Neural cell (in vitro differentiated cells): Measurements from ENCODE around the gene ZNF80. TPM values are rescaled to one million over a fixed set of nuclear protein-coding genes. Genes with fewer than 3 reads are reported as not detected.

Experiments
- H2AFZ ChIP-seq: fragments of 200-600, 300-800 bp; sonication (generic), shearing (Covaris generic); 2 replicates; pipeline ENCODE4 v1.6.0; 2014; ENCODE audit warnings: low read depth, mild to moderate bottlenecking, antibody characterized with exemption, low read length, moderate library complexity
- H3F3A ChIP-seq: fragments of 200-600 bp; shearing (Covaris generic); 2 replicates; pipeline ENCODE4 v1.6.1; 2016; ENCODE audit warnings: mild to moderate bottlenecking, moderate library complexity, mixed read lengths, antibody characterized with exemption, low read length; ENCODE audit not compliant: insufficient read depth, poor library complexity, severe bottlenecking
- H3K27ac ChIP-seq: fragments of 200-600, 300-800 bp; sonication (generic), shearing (Covaris generic); 2 replicates; pipeline ENCODE4 v1.5.1; 2014; ENCODE audit warnings: mild to moderate bottlenecking, low read length, moderate library complexity
- H3K27me3 ChIP-seq: fragments of 300-800, 200-600 bp; sonication (generic), shearing (Covaris generic); 2 replicates; pipeline ENCODE4 v1.6.0; 2014; ENCODE audit warnings: mild to moderate bottlenecking, low read depth, low read length, moderate library complexity; ENCODE audit not compliant: insufficient read depth
- H3K36me3 ChIP-seq: fragments of 300-800, 200-600 bp; sonication (generic), shearing (Covaris generic); 2 replicates; pipeline ENCODE4 v1.5.1; 2014; ENCODE audit warnings: mild to moderate bottlenecking, antibody characterized with exemption, low read length, moderate library complexity; ENCODE audit not compliant: insufficient read depth
- H3K4me2 ChIP-seq: fragments of 300-800, 200-600 bp; sonication (generic), shearing (Covaris generic); 2 replicates; pipeline ENCODE4 v1.6.0; 2014; ENCODE audit warnings: mild to moderate bottlenecking, low read length
- H3K4me3 ChIP-seq: fragments of 300-800, 200-600 bp; sonication (generic), shearing (Covaris generic); 2 replicates; pipeline ENCODE4 v1.5.1; 2014; ENCODE audit warnings: mild to moderate bottlenecking, low read length, moderate library complexity
- H3K79me2 ChIP-seq: fragments of 200-600 bp; shearing (Covaris generic); replicated peaks from 2 replicates; pipeline ENCODE4 v1.6.0; 2014; ENCODE audit warnings: mild to moderate bottlenecking, low read length, moderate library complexity; ENCODE audit not compliant: insufficient read depth
- H3K9ac ChIP-seq: fragments of 300-800, 200-600 bp; sonication (generic), shearing (Covaris generic); 2 replicates; pipeline ENCODE4 v1.6.1; 2016; ENCODE audit warnings: mild to moderate bottlenecking, low read length, mixed read lengths
- H3K9me2 ChIP-seq: fragments of 200-600 bp; shearing (Covaris generic); 2 replicates; pipeline ENCODE4 v1.6.1; 2016; ENCODE audit warnings: mild to moderate bottlenecking, low read length, mixed read lengths; ENCODE audit not compliant: insufficient read depth
- H3K9me3 ChIP-seq: fragments of 200-600, 300-800 bp; sonication (generic), shearing (Covaris generic); 2 replicates; pipeline ENCODE4 v1.6.1; 2016; ENCODE audit warnings: mild to moderate bottlenecking, mixed run types, low read length, moderate library complexity, mixed read lengths
- H4K20me1 ChIP-seq: fragments of 200-600 bp; shearing (Covaris generic); 2 replicates; pipeline ENCODE4 v1.6.1; 2016; ENCODE audit warnings: mild to moderate bottlenecking, mixed run types; ENCODE audit not compliant: insufficient read depth
- CTCF ChIP-seq: fragments of 450-650 bp; IDR thresholded peaks from 2 replicates; pipeline ENCODE4 v1.5.1; 2014; ENCODE audit warnings: antibody characterized with exemption, mild to moderate bottlenecking, moderate library complexity; ENCODE audit not compliant: poor library complexity, severe bottlenecking
- EP300 ChIP-seq: fragments of 450-650 bp; conservative IDR thresholded peaks from 2 replicates; pipeline ENCODE4 v1.6.1; 2014; ENCODE audit warnings: antibody characterized with exemption, mild to moderate bottlenecking, moderate library complexity; ENCODE audit not compliant: poor library complexity, severe bottlenecking
- EZH2 ChIP-seq: fragments of 200-600, 300-800 bp; shearing (Covaris generic), sonication (generic); IDR thresholded peaks from 2 replicates; pipeline ENCODE4 v1.6.1; 2014; ENCODE audit warnings: antibody characterized with exemption, low read length, borderline replicate concordance, mild to moderate bottlenecking; ENCODE audit not compliant: insufficient read depth, poor library complexity, severe bottlenecking
- MXI1 ChIP-seq: fragments of 450-650 bp; conservative IDR thresholded peaks from 2 replicates; pipeline ENCODE4 v1.6.1; 2014; ENCODE audit warnings: antibody characterized with exemption, mild to moderate bottlenecking; ENCODE audit not compliant: poor library complexity, severe bottlenecking
- POLR2AphosphoS5 ChIP-seq: IDR thresholded peaks from 2 replicates; pipeline ENCODE4 v1.6.1; 2012
- RAD21 ChIP-seq: fragments of 450-650 bp; conservative IDR thresholded peaks from 2 replicates; pipeline ENCODE4 v1.6.1; 2014; ENCODE audit warnings: antibody characterized with exemption, mild to moderate bottlenecking, moderate library complexity
- SMC3 ChIP-seq: fragments of 450-650 bp; conservative IDR thresholded peaks from 2 replicates; pipeline ENCODE4 v1.6.1; 2014; ENCODE audit warnings: antibody characterized with exemption, mild to moderate bottlenecking, moderate library complexity; ENCODE audit not compliant: poor library complexity
- TAF1 ChIP-seq: IDR thresholded peaks from 2 replicates; pipeline ENCODE4 v1.6.1; 2012; ENCODE audit warnings: low read depth
- polyA plus RNA-seq: library from polyadenylated mRNA; depleted of rRNA; stranded (reverse); fragments of >200 nt; gene quantifications from 2 replicates; pipeline ENCODE4 v1.2.3, GENCODE V29; 2014
- TF ChIP-seq, protein P1 (sequence below): IDR thresholded peaks from 2 replicates; pipeline ENCODE4 v1.6.1; 2012; ENCODE audit warnings: borderline replicate concordance

The ZNF80 gene
- polyA plus RNA-seq, 1 donor from 2014 or later, result 0.17 TPM

DNA sequence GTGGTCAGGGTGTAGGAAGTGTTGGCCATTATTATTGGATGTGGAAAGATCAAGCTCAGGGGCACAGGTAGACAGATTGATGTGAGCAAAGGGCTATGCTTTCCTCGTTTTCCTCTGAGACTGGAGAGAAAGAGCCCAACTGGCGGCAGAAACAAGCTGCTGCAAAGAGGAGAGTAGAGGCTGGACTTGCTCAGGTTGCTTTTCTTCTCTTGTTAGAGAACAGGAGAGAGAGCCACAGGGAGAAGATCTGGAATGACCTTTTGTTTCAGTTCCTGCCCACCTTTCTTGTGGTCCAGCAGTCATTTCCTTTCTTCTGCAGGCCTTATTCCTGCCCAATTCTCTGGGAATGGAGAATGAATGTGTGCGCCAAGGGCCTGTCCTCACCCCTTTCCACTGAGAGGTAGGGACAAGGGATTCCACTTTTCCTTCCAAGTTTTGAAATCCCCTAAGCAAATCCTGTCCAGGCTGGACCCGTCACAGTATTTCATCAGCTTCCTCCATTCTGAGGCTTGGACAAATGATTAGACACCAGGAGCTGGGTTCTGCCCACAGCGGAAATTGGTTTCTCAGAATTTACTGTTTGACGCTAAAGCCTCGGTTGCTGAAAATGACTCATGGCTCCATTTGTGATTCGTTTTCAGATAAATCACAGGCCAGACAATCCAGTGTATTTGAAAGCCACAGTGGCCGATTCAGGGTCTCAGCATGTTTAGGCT, 16.1 kb downstream of the ZNF80 start:
- Histone ChIP-seq H3K79me2 (no peaks in the 10 kb centered on the region), H4K20me1 (no peaks in the 10 kb centered on the region), H2AFZ (no peak overlapping the region), H3K9me2 (no peaks in the 10 kb centered on the region), H3K4me3 (no peak overlapping the region), H3K27me3 (no peaks in the 10 kb centered on the region), H3K9me3 (no peaks in the 10 kb centered on the region), H3F3A (no peaks in the 10 kb centered on the region), H3K36me3 (no peaks in the 10 kb centered on the region), H3K9ac (no peak overlapping the region), H3K27ac (no peak overlapping the region), H3K4me2 (no peak overlapping the region)
- TF ChIP-seq CTCF (no peak), EP300 (no peak), POLR2AphosphoS5 (no peak), MXI1 (no peak), EZH2 (no peak), SMC3 (no peak), TAF1 (no peak), RAD21 (no peak)
- TF ChIP-seq, protein P1, sequence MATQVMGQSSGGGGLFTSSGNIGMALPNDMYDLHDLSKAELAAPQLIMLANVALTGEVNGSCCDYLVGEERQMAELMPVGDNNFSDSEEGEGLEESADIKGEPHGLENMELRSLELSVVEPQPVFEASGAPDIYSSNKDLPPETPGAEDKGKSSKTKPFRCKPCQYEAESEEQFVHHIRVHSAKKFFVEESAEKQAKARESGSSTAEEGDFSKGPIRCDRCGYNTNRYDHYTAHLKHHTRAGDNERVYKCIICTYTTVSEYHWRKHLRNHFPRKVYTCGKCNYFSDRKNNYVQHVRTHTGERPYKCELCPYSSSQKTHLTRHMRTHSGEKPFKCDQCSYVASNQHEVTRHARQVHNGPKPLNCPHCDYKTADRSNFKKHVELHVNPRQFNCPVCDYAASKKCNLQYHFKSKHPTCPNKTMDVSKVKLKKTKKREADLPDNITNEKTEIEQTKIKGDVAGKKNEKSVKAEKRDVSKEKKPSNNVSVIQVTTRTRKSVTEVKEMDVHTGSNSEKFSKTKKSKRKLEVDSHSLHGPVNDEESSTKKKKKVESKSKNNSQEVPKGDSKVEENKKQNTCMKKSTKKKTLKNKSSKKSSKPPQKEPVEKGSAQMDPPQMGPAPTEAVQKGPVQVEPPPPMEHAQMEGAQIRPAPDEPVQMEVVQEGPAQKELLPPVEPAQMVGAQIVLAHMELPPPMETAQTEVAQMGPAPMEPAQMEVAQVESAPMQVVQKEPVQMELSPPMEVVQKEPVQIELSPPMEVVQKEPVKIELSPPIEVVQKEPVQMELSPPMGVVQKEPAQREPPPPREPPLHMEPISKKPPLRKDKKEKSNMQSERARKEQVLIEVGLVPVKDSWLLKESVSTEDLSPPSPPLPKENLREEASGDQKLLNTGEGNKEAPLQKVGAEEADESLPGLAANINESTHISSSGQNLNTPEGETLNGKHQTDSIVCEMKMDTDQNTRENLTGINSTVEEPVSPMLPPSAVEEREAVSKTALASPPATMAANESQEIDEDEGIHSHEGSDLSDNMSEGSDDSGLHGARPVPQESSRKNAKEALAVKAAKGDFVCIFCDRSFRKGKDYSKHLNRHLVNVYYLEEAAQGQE, result no peak

- Histone ChIP-seq H3K4me3 (no peak overlapping the region), H4K20me1 (no peaks in the 10 kb centered on the region), H3K9me2 (no peaks in the 10 kb centered on the region), H3K9me3 (no peaks in the 10 kb centered on the region), H3F3A (no peaks in the 10 kb centered on the region), H2AFZ (no peak overlapping the region), H3K79me2 (no peaks in the 10 kb centered on the region), H3K36me3 (no peaks in the 10 kb centered on the region), H3K27me3 (no peaks in the 10 kb centered on the region), H3K4me2 (no peak overlapping the region), H3K9ac (no peak overlapping the region), H3K27ac (no peak overlapping the region)
- TF ChIP-seq RAD21, result no peak
- TF ChIP-seq MXI1, result no peak
- TF ChIP-seq EP300, result no peak
- no peak for TF ChIP-seq EZH2
- TF ChIP-seq SMC3, result no peak
- TF ChIP-seq, protein P1, result no peak
- TF ChIP-seq CTCF, result no peak
- no peak for TF ChIP-seq TAF1
- TF ChIP-seq POLR2AphosphoS5, result no peak
These were observed 17.6 kb downstream of the ZNF80 start for GRCh38 chr3:114219741-114220140.
